DMS153 treated with DMSO at 0.1 percent for 48 hours (cell line): ENCODE measurements around the gene CPVL.

Experiments used
- DNase-seq: peaks from one replicate; lab custom pipeline; 2025; ENCODE audit not compliant: unreplicated experiment; lab: John Stamatoyannopoulos, UW

CPVL gene

DNA sequence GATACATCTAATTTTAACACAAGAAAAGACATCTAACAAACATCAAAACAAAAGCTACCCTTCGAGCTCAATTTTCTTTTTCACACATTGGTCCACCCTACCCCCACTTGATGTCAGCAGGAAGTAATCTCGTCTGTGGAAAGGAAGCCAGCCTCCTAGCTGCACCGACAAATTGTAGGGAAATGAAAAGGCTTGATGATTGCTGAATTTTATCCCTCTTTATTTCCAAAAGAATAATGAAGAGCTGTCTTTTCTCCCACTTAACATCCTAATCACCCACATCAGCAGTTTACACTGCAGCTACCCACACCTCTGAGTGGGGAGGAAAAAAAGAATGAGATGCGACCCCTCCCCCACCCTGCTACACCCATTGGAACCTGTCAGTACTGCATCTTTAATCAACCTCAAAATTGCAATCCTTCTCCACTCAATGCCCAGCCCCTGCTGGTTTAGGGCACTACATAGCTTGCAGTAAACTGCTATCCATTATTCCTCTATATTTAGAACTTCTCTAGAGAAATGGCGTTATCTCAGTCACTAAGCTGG, 10.6 kb upstream of the CPVL start:
- no peak for DNase-seq

DNA sequence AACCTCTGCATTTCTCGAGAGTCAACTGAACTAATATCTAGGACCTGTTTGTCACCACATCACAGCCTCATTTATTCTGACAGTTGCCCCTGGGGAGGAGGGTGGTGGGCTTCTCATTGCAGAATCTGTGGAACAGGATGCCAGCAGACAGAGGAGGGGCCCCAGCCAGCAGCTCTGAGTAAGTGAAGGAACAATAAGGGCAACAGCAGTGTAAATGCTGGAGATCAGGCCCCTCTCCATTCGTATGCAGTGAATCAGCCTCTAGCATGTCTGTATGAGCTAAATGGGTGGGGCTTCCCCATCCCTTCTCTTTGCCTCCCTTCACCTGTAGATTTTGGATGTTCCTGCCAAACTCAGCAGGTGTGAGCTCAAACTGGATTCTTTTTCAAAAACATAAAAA, 7.7 kb upstream of the CPVL start:
- no peak for DNase-seq

DNA sequence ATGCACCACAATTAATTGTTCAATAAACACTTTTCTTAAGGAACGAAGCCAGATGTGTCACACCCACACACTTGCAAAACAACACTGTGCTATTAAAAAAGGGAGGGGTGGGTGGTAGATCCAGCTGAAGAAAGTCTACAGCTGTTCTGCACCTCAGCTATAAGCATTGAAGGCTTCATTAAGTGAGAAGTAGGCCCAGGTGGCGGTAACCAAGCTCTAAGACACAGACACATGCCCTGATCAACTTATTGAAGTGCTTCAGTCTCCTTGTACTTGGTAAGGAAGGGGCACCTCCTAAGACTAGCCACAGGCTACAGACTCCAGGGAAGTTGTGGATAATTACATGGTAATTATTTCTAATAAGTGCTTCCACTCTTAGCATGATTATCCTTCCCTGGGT, 4.5 kb upstream of the CPVL start:
- DNase-seq, result no peak

DNA sequence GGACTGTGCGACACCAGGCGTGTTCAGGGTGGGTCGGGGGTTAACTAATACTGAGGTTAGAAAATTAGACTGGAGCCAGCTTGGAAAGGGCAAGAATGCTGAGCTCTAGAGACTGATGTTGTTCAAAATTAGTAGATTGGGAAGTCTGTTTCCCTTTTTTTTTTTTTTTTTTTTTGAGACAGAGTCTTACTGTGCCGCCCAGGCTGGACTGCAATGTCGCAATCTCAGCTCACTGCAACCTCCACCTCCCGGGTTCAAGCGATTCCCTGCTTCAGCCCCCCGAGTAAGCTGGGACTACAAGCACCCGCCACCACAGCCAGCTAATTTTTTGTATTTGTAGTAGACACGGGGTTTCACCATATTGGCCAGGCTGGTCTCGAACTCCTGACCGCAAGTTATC, 2.7 kb upstream of the CPVL start:
- DNase-seq, result no peak

DNA sequence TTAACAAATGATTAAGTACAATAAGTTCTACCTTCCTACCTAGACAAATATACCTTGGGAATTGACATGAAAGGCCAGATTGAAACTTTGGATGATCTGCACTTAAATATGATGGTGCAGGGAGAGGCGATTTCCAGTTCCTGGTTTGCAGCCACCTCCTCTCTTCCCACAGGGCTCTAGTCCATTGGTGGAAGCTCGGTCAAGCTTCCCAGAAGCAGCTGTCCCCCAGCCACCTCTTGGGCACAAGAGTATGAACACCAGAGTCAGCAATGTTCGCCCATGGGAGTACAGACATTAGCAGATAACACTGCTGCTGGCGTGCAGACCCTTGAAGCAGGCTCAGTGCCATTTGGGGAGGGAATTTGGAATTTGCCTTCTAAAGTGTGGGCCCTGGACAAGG, 1.5 kb upstream of the CPVL start:
- no peak for DNase-seq

DNA sequence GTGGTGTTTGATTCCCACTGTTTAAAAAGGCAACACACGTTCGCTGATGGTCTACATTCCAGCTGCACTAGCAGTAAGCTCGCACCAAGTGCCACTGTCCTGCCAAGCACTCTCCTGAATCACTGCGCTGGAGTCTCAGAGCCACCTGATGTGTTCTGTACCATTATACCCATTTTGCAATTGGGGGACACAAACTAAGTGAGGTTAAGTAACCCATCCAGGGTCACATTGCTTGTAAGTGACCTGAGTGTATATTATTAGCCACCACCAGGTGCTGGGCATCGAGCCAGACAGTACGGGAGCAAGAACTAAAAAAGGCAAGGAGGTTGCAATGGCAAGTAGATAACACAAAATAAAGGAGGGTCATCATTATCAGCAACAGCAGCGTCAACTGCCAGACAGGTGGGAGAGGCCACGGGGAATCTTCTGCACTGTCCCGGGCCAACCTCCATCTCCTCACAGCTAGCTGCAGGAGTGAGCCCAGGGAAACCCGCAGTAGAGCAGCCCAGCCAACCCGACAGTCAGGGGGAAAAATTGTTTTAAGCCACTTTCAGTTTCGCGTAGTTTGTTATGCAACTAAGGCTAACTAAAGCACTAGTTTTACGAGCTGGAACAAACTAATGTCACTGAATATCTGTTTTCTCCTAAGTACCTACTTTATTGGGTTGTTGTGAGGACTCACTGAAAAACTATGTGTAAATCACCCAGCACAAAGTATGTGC, 712 bp upstream of the CPVL start:
- DNase-seq, result no peak

DNA sequence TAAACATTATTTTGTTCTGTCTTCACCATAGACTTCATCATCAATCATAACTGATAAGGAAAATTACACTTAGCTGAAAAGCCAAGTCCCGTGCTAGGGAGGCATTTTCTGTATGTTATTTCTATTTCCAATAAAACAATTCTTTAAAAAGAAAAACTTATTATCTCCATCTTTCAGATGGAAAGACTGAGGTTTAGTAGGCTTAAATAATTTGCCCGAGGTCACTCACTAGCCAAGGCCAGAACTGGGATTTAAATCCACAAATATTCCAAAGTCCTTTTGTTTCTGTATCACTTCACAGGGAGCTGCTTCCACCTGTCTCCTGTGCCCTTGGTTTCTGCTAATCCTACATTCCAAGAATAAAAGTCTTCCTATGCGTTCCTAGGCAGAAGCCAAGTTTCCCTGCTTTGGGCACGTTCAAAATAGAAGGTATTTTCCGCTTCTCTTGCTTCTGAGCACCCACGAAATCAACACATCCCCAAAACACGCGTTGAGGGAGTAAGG, 732 bp downstream of the CPVL start:
- no peak for DNase-seq

DNA sequence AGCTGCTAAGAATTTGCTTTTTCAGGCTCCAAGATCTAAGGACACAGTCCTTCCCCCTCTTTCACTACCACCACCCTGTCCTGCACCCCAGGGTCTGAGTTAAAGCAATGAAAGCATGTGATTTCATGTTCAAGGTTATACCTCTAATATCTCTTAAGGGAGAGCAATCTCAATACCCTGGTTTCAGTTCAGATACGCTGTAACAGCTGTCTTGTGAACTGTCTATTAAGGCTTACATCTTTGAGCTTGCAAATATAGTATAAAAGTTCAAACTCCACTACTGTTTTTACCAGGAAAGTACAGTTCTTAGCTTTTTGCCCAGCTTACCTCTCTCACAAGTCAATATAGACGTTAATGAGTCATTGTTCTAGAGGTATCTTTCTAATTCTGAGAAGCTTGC, 2.6 kb downstream of the CPVL start:
- DNase-seq, result no peak

DNA sequence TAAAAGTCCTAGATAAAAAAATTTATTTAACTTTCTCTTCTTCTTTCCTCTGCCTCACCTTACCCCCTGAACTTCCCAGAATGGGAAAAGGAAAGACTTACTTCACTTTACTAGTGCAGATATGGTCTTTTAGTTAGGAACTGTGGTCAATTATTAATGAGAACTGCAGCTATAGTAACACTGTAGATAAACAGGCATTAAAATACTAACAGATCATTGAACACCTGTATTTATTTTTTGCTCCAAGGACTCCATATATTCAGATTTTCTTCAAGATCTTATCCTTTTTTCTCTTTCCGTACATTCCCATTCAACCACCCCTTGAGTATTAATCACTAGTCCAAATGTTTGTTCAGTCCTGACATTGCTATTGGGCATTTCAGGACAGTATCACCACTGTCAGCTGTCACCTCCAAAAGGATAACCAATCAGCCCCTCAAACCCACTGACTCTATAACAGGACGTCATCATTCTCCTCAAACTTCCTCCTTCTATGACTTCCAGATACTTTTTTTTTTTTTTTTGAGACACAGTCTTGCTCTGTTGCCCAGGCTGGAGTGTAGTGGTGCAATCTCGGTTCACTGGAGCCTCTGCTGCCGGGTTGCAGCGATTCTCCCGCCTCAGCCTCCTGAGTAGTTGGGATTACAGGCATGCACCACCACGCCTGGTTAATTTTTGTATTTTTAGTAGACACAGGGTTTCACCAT, 4.2 kb downstream of the CPVL start:
- no peak for DNase-seq

DNA sequence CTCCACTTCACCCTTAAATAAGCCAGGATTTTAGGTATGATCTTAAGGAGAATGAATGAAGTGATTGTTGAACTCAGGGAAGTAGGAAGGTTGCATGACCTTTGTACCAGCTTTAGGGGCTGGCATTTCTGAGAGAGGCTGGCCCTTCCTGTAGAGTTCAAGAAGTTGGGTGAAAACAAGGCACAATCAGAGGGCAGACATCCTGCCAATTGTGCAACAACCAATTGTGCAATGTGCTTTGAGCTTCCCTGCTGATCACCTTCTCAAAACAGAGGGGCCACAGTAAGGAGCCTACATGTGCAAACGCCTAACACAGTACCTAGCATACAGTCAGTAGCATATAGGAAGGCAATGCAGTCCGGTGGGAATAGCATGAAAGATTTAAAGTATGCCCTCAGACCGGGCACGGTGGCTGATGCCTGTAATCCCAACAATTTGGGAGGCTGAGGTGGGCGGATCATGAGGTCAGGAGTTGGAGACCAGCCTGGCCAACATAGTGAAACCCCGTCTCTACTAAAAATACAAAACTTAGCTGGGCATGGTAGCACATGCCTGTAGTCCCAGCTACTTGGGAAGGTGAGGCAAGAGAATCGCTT, 5.4 kb downstream of the CPVL start:
- no peak for DNase-seq

DNA sequence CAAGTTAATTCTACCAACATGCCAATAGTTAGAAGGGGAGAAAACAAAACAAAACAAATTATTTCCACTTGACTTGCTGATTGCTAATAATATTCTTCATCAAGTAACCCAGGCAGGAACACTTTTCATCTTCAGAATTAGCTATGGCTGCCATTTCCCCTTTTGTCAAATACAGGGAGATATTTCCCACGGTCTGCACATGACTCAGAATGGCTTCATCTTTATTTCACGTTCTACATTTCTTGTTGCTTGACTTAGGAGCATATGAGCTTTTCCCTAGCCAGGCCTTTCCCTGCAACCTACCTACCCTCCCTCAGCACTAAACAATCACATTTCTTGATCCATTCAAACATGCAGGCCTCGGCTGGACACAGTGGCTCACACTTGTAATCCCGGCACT, 6.5 kb downstream of the CPVL start:
- no peak for DNase-seq

DNA sequence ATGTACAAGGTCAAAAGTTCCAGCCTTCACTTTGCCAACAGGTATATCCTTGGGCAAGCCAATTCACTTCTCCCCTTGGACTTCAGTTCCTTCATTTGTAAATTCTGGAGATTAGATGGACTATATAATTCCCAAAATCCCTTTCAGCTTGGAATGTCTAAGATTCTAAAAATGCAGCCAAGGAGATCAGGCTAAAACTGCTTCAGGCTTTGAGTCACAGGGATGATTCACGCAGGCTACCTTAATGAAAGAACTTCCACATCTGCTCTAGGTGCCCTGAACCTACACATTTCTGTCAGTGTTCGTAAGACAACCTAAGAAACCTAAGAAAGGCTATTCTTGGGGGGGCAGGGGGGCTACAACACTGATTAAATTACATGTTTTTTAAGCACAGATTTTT, 7.1 kb downstream of the CPVL start:
- DNase-seq, result no peak

DNA sequence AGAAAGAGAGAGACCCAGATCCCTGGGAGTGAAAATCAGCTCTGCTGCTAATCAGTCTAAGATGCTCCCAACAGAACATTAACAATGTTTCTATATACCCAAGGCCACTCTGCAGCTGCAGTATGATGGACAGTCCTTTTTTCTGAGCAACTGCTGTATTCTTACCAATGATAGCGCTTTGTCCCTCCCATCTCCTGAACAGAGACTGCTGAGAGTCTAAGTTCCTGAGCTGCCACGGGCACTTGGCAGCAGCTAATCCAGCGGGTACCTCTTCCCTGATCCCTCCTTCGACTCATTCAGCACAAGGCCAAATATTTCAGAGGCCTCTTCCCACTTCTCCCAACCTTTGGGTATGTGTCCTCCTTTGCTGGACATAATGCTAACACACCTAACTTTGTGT, 7.7 kb downstream of the CPVL start:
- no peak for DNase-seq

DNA sequence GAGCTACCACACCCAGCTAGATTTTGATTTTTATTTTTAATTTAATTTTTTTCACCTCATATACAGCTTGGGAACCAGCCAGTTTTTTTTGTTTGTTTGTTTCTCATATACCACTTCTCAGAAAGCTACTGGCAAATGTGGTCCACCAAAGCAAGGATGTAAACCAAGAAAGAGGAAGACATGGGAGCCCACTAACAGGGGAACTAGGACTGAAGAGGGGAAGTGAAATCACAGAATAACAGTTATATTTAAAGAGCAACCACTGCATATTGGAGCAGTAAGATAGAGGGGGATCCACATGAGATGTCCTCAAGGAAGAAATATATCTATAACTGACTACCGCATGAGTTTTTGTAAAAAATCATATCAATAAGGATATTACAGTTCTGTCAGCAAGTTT, 10.5 kb downstream of the CPVL start:
- DNase-seq, result no peak

DNA sequence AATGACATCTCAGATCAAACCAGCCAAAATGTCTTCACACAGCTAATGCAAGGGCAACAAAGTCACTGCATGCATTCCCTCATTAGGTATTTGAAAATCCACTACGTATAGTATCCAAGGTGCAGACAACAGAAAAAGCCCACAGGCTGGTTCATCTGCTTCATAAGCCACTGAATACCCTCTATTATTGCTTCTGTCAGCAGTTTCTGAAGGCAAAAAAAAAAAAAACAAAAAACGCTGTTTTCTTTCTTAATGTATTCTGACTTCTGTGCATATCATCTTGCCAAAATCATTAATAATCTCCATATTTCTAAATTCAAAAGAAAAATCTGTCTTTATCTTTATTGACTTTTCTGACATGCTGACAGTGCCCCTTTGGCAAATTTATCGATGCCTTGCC, 13.4 kb downstream of the CPVL start:
- DNase-seq, result no peak

DNA sequence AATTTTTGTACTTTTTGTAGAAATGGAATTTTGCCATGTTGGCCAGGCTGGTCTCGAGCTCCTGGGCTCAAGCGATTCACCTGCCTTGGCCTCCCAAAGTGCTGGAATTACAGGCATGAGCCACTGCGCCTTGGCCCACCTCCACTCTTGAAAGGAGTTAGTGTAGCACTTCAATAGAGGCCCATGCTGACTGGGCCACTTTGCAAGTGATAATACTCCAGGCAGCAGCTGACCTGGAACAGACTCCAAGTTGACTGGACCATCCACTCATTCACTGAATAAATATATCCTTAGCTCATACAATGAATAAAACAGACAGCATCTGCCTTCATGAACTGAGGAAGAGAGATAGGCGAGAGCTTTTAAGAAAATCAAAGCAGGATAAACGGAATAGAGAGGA, 14.7 kb downstream of the CPVL start:
- no peak for DNase-seq

DNA sequence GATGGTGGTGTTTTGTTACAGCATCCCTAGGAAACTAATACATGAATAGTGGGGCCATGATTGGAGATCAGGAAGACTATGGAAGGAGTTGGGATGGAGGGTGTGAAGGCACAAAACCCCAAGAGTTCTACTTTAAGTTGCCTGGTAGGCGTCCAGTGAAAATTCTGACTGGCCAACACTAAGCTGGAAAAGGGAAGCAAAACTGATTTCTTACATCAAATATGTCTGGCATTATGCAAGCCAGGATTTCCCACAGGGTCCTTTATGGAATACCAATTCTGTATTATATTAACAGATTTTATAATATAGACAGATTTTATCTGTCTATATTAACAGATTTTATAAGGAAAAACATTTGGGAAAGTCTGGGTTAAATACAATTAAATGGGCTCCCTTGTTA, 16.2 kb downstream of the CPVL start:
- no peak for DNase-seq

DNA sequence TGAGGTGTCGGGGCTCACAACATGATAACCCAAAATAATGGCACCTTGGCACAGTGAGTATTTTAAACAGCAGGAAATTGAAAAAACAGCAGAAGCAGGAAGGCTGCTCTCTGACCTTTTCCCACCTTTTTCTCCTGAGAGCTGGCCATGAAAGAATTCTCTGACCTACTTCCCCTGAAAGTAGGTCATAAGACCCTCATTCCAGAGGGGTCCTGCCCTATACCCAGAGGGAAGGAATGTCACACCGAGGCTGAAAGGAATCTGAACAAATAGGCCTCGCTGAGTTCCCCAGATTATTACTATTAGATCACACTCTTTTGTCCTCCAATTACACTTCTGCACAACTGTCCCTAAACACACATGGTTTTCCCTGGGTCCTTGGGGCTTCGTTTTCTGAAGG, 18.8 kb downstream of the CPVL start:
- no peak for DNase-seq

DNA sequence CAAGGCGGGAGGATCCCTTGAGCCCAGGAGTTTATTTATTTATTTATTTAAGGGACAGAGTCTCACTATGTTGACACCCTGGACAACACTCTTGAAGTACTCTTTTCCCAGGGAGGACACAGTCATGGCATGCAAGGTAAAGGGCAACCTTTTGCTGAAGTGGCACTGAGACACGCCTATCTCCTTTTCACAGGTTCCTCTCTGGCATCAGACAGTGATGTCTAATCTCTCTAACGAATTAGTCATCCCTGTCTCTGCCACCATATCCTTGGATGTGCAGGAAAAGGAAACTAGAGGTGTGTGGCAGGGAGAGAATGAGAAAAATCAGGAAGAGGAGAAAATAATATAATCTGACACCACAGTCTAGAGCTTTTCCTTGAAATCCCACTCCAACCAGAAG, 19.5 kb downstream of the CPVL start:
- DNase-seq, result no peak

DNA sequence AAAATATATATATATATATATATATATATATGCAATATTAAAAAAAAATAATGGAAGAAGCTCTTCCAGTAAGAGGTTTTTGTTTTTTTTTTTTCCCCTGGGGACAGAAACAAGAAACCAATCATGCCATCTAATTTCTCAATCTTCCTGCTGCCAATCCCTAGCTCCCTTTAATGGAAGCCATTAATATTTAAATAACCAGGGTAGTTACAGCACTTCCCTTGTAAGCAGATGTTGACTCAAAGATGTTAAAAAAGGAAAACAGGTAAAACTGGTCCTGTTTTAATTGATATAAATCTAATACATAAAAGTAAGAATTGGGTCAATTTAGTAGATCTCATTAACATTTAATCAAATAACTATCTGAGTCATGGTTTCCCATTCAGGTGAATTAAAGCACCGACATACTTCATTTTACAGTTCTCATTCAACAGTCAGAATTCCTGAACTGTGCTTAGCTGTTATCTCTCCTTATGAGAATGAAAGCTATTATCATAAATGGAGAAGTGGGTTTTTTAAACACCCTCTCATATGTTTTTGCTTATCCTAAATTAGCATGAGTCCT, 22.6 kb downstream of the CPVL start:
- DNase-seq, result no peak

DNA sequence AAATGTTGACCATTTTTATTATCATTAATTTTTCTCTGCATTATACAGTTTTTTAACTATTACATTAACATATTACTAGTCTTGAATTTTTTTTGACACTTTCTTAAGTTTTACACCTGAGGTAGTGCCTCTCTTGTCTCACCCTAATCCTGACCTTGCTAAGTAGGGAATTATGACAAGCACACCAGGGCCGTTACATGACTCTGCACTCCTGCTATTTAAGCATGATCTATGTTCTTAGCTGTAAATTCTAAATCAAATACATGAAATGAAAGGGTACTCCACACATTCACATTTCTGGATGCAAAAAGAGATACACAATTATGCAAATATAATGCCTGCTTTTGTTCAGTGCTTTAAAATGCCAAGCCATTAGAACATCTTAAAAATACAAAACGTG, 23.6 kb downstream of the CPVL start:
- no peak for DNase-seq

DNA sequence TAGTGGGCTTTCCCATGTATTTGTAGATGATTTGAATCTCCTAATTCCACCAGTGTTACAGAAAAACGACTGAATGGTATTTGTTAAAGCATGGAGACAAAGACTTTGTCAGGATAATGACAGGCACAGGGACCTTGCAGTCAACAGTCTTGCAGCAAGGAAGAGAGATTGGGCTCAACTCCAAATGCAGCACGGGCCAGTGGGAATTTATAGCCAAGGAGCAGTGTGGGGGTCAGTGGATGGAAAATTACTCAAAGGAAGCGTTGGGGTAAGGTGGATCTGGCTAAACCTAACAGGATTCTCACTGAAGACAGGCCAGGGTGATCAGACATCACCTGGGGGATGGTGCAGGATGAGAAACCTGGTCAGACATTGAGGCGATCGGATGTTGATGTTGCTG, 24.3 kb downstream of the CPVL start:
- no peak for DNase-seq
